Spleen (tissue), 11 donors: ENCODE results near the gene CDAN1. TPM values are rescaled to one million over a fixed set of nuclear protein-coding genes. Genes with fewer than 3 reads are reported as not detected.

Source experiments
- DNase-seq: peaks from one replicate; pipeline ENCODE4 v3.0.0-alpha.2; 2020
- H3K27ac ChIP-seq, 8 donors: fragments of 200-600 bp; sonication (generic) in 7 of 8; 1 replicate in 4 of 8; 2 replicates in 4 of 8; pipeline versions ENCODE4 v1.5.0 to v1.8.0; 2016 to 2021; ENCODE audit warnings: inconsistent platforms in 4 of 8, mild to moderate bottlenecking in 4 of 8, moderate library complexity in 1 of 8
- H3K27me3 ChIP-seq, 7 donors: fragments of 200-600 bp; sonication (generic) in 6 of 7; replicated peaks in 1 of 7; 1 replicate in 4 of 7; 2 replicates in 3 of 7; pipeline versions ENCODE4 v1.5.0 to v1.8.0; 2016 to 2021; ENCODE audit warnings: inconsistent platforms in 3 of 7, mild to moderate bottlenecking in 1 of 7
- H3K36me3 ChIP-seq, 6 donors: fragments of 200-600 bp; sonication (generic) in 5 of 6; 1 replicate in 4 of 6; 2 replicates in 2 of 6; pipeline versions ENCODE4 v1.5.0 to v1.8.0; 2016 to 2021; ENCODE audit warnings: inconsistent platforms in 2 of 6
- H3K4me1 ChIP-seq, 6 donors: fragments of 200-600 bp; sonication (generic) in 5 of 6; 1 replicate in 3 of 6; 2 replicates in 3 of 6; pipeline versions ENCODE4 v1.5.0 to v1.8.0; 2016 to 2021; ENCODE audit warnings: inconsistent platforms in 3 of 6
- H3K4me3 ChIP-seq, 8 donors: fragments of 200-600 bp; sonication (generic) in 7 of 8; 1 replicate in 4 of 8; 2 replicates in 4 of 8; pipeline versions ENCODE4 v1.5.0 to v1.8.0; 2016 to 2021; ENCODE audit warnings: inconsistent platforms in 4 of 8, mild to moderate bottlenecking in 4 of 8, moderate library complexity in 2 of 8
- H3K9me3 ChIP-seq, 8 donors: fragments of 200-600 bp; sonication (generic) in 7 of 8; 1 replicate in 4 of 8; 2 replicates in 4 of 8; pipeline versions ENCODE4 v1.5.0 to v1.8.0; 2016 to 2021; ENCODE audit warnings: inconsistent platforms in 4 of 8
- POLR2A ChIP-seq, 3 donors: fragments of 450-650 bp; IDR thresholded peaks; one replicate each; pipeline ENCODE4 v1.5.1; 2017; ENCODE audit warnings: antibody characterized with exemption in 3 of 3, mild to moderate bottlenecking in 1 of 3
- POLR2AphosphoS5 ChIP-seq, 3 donors: sonication (generic); formaldehyde crosslinking; IDR thresholded peaks; one replicate each; pipeline ENCODE4 v1.5.1; 2017; ENCODE audit warnings: antibody characterized with exemption in 3 of 3
- WGBS, 5 donors: extraction: QIAGEN DNeasy Blood & Tissue Kit in 3 of 5; methylation state at CpG; one replicate each; pipeline versions ENCODE4 v1.1.5 to v1.1.7; 2013 to 2018; 5-methylcytosine and 5-hydroxymethylcytosine counted together
- intact Hi-C: fragments of 100-400 bp; cut with DNase I; formaldehyde crosslinking; loops from one replicate; pipeline ENCODE4 v1.15.0; 2023; ENCODE audit warnings: low total_unique reads
- polyA plus RNA-seq, 3 donors: library from polyadenylated mRNA; stranded (reverse); fragments of 200-250 nt; gene quantifications; one replicate each; pipeline ENCODE4 v1.2.1, GENCODE V29; 2013
- total RNA-seq, 7 donors: library from RNA; depleted of rRNA in 3 of 7; stranded (reverse); fragments of >200 nt in 3 of 7; fragmentation: NEBNext Ultra II Directional in 4 of 7; extraction: Animal tissue kit (Norgen Biotek cat#: 25700) in 4 of 7; gene quantifications; one replicate each; pipeline versions ENCODE4 v1.1.0 to v1.2.1, GENCODE V29; 2016 to 2021
- TF ChIP-seq, protein P1 (sequence below), 11 experiments: fragments of 200-600 bp in 7 of 11; fragments of 450-650 bp in 4 of 11; sonication (generic) in 4 of 11; IDR thresholded peaks in 8 of 11; conservative IDR thresholded peaks in 3 of 11; 1 replicate in 7 of 11; 2 replicates in 4 of 11; pipeline versions ENCODE4 v1.4.0 to v1.8.0; 2016 to 2021; ENCODE audit warnings: antibody characterized with exemption in 11 of 11, inconsistent platforms in 4 of 11, mild to moderate bottlenecking in 1 of 11
- donor health status: healthy with polysubstance abuse.
- donor health status: DM: no; HTN: no; CAD: no; lungs with moderate emphysema.
- donor health status: DM: no; HTN: no; CAD: no.
- donor health status: Bipolar disorder and iron deficiency.
- donor health status: healthy.
- donor health status: DM: no; HTN: no; CAD: no.
- donor health status: DM: yes; HTN: yes; CAD: no.

CDAN1 gene
- total and polyA plus RNA-seq, 10 donors: 7.5 to 21.6 (median 14.4) TPM

DNA sequence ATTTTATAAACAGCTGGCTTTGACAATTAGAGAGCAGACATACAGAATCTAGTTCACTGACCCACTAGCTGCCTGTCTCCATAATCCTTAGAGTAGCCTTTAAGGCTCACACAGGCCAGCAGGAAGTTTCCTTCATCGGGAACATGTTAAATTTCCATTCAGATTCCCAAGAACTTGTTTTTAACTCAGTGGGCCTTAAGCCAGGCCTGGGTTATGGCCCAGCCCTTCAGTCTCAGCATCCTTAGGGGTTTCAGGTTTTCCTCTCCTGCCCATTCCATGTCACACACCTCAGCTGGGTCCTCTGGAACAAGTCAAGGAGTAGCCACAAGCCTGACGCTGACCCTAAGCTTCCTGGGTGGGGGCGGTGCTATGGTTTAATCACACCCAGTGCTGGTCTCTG, 15.0 kb downstream of the CDAN1 start:
- H3K27ac ChIP-seq: no peak overlapping the region

DNA sequence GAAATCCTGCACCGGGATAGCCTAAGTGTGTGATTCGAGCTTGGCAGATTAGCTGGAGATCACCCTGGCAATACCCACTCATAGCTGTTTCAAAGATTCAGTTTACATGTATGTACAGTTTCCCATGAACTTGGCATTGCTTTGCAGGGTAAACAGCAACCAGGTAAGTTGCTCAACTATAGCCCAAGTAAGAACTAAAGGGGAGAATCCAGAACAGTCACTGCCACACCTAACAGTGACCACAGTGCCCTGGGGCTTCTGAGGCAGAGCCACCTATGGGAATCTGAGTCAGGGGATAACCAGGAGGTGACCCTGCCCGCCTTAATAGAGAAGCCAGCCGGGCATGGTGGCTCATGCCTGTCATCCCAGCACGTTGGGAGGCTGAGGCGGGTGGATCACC, 15.9 kb downstream of the CDAN1 start:
- no peak overlapping the region for H3K4me3 ChIP-seq
- no peak overlapping the region for H3K27ac ChIP-seq
- intact Hi-C loops: no loop called here
- no peaks in the 10 kb centered on the region for H3K9me3 ChIP-seq
- H3K4me1 ChIP-seq: no peaks in the 10 kb centered on the region
- 86 to 98% (median 88%) methylated on average over 3 to 6 of the region's 6 CpGs for WGBS, 5 donors
- no peaks in the 10 kb centered on the region for H3K27me3 ChIP-seq
- H3K36me3 ChIP-seq: peaks cover 0 to 95% (median 59%) of the 10 kb centered on the region in 6 donors
- no peak for DNase-seq
- TF ChIP-seq, protein P1, sequence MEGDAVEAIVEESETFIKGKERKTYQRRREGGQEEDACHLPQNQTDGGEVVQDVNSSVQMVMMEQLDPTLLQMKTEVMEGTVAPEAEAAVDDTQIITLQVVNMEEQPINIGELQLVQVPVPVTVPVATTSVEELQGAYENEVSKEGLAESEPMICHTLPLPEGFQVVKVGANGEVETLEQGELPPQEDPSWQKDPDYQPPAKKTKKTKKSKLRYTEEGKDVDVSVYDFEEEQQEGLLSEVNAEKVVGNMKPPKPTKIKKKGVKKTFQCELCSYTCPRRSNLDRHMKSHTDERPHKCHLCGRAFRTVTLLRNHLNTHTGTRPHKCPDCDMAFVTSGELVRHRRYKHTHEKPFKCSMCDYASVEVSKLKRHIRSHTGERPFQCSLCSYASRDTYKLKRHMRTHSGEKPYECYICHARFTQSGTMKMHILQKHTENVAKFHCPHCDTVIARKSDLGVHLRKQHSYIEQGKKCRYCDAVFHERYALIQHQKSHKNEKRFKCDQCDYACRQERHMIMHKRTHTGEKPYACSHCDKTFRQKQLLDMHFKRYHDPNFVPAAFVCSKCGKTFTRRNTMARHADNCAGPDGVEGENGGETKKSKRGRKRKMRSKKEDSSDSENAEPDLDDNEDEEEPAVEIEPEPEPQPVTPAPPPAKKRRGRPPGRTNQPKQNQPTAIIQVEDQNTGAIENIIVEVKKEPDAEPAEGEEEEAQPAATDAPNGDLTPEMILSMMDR (IDR thresholded peaks at IDR 0.05 in 8 of 11, conservative IDR thresholded peaks at IDR 0.05 in 3 of 11): no peak
- TF ChIP-seq POLR2A (IDR thresholded peaks at IDR 0.05): no peak
- no peak for TF ChIP-seq POLR2AphosphoS5 (IDR thresholded peaks at IDR 0.05)

More for the DNA sequence above, 15.0 kb downstream of the CDAN1 start:
- Histone ChIP-seq H3K36me3 (peaks cover 0 to 100% (median 68%) of the 10 kb centered on the region in 6 donors), H3K4me1 (no peaks in the 10 kb centered on the region), H3K4me3 (no peak overlapping the region), H3K27me3 (no peaks in the 10 kb centered on the region), H3K9me3 (no peaks in the 10 kb centered on the region)
- no peak for DNase-seq
- intact Hi-C loops: no loop called here
- 70 to 91% (median 81%) methylated on average over 3 of the region's 3 CpGs for WGBS, 5 donors
- TF ChIP-seq POLR2AphosphoS5 (IDR thresholded peaks at IDR 0.05) (no peak), POLR2A (IDR thresholded peaks at IDR 0.05) (no peak)

DNA sequence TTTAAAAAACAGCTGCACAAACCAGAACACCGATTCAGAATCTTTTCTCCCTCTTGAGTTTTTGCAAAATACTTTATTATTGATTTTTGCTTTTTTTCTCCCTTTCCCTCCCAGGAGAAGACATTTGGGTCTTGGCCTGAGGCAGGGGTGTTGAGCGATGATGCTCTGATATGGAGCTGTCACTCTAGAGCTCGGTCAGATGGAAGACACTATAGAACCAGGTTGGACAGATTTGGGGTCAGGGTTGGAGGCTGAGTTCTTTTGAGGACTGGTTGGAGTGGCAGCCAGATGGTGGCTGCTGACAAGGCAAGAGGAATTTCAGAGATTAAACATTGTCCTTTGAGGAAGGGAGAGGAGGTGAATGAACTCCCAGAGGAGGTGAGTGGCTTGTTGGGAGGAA, 16.9 kb downstream of the CDAN1 start:
- H3K27ac ChIP-seq: no peak overlapping the region
- no peak for DNase-seq
- H3K36me3 ChIP-seq: peaks cover 0 to 86% (median 50%) of the 10 kb centered on the region in 6 donors
- intact Hi-C loops: no loop called here
- H3K4me1 ChIP-seq: no peaks in the 10 kb centered on the region
- H3K27me3 ChIP-seq: no peaks in the 10 kb centered on the region
- no peaks in the 10 kb centered on the region for H3K9me3 ChIP-seq
- H3K4me3 ChIP-seq: no peak overlapping the region
- no peak for TF ChIP-seq POLR2A (IDR thresholded peaks at IDR 0.05)
- TF ChIP-seq, protein P1 (IDR thresholded peaks at IDR 0.05 in 8 of 11, conservative IDR thresholded peaks at IDR 0.05 in 3 of 11): no peak
- 86 to 94% (median 93%) methylated on average over 3 of the region's 3 CpGs for WGBS, 5 donors

DNA sequence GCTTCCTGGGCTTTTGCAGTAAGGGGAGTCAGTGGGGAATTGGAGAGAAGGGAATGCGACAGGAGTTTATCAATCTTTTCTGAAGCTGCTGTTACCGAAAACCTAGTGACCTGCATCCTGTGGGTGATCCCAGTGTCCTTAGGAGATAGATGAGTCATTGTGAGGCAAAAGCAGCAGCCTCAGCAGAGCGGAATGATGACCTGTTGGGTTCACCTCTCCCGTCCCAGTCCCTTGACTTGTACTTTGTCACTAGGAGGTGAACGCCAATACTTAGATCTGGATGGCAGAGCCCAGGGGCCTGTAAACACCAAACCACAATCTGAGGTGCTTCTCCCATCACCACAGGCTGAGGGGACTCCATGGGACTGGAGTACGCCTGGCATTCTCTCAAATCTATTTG, 17.9 kb downstream of the CDAN1 start:
- TF ChIP-seq POLR2A (IDR thresholded peaks at IDR 0.05): no peak
- no peak for TF ChIP-seq POLR2AphosphoS5 (IDR thresholded peaks at IDR 0.05)
- TF ChIP-seq, protein P1 (IDR thresholded peaks at IDR 0.05 in 8 of 11, conservative IDR thresholded peaks at IDR 0.05 in 3 of 11): no peak
- Histone ChIP-seq H3K4me3 (no peak overlapping the region), H3K27me3 (no peaks in the 10 kb centered on the region), H3K27ac (no peak overlapping the region), H3K9me3 (no peaks in the 10 kb centered on the region), H3K36me3 (peaks cover 0 to 75% (median 40%) of the 10 kb centered on the region in 6 donors), H3K4me1 (no peaks in the 10 kb centered on the region)
- 81 to 95% (median 93%) methylated on average over 6 of the region's 6 CpGs for WGBS, 5 donors
- DNase-seq: no peak
- intact Hi-C loops: no loop called here

DNA sequence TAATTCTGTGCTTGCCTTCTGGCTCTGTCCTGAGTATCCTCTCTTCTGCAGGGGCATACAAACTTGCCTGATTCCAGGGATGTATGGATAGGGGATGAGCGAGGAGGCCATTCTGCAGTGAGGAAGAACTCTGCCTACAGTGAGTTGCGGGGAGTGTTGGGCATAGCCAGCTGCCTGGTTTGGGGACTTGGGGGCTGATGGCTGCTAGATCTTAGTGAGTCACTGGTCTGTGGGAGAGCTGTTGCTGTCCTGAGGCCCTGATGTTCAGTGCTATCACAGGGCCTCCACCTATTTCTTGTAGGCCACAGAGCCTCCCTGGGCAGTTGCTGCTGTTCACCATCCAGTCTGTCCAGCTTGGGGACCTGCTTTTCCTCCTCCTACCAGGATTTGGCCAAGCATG, 20.3 kb downstream of the CDAN1 start:
- Histone ChIP-seq H3K4me3 (no peak overlapping the region), H3K36me3 (peaks cover 0 to 51% (median 24%) of the 10 kb centered on the region in 6 donors), H3K27me3 (no peaks in the 10 kb centered on the region), H3K4me1 (no peaks in the 10 kb centered on the region), H3K9me3 (no peaks in the 10 kb centered on the region), H3K27ac (no peak overlapping the region)
- 92 to 100% (median 96%) methylated on average over 2 of the region's 2 CpGs for WGBS, 5 donors
- no peak for DNase-seq
- intact Hi-C loops: no loop called here
- TF ChIP-seq POLR2A (IDR thresholded peaks at IDR 0.05) (no peak), POLR2AphosphoS5 (IDR thresholded peaks at IDR 0.05) (no peak)
- TF ChIP-seq, protein P1 (IDR thresholded peaks at IDR 0.05 in 8 of 11, conservative IDR thresholded peaks at IDR 0.05 in 3 of 11): no peak
